ENCODE measurements around the gene CCNJL.
A peak's percentile ranks its signal among the peaks of the same experiment; 100 is the strongest.
"Not testable (repeated sequence)": the region's sequence is repeated elsewhere in the genome, so short reads cannot be mapped to it uniquely, and the experiment has no call there.

Gene CCNJL

GRCh38 chr5:160312134-160312959 is at the start of gene CCNJL:
TSS of gene CCNJL (minus strand) at chr5:160312564. CDS start at chr5:160311923, 641 bp downstream.
- DNase-seq (ENCODE audit: low read depth): no peak

GRCh38 chr5:160361624-160362228 is 49.4 kb upstream of the CCNJL start:
- DNase-seq (ENCODE audit: low read depth): no peak

GRCh38 chr5:160360310-160360709 is 47.9 kb upstream of the CCNJL start:
- no peak for DNase-seq (ENCODE audit: low read depth)

- no peak for DNase-seq (ENCODE audit: low read depth)
Measured at GRCh38 chr5:160359816-160360215, 47.5 kb upstream of the CCNJL start.

GRCh38 chr5:160359242-160359641 is 46.9 kb upstream of the CCNJL start:
- no peak for DNase-seq (ENCODE audit: low read depth)

- no peak for DNase-seq (ENCODE audit: low read depth)
Measured at GRCh38 chr5:160357861-160358411, 45.6 kb upstream of the CCNJL start.

GRCh38 chr5:160357394-160357793 is 45.0 kb upstream of the CCNJL start:
- no peak for DNase-seq (ENCODE audit: low read depth)

- no peak for DNase-seq (ENCODE audit: low read depth)
Measured at GRCh38 chr5:160356550-160357347, 44.4 kb upstream of the CCNJL start.

- no peak for DNase-seq (ENCODE audit: low read depth)
Measured at GRCh38 chr5:160354666-160355065, 42.3 kb upstream of the CCNJL start.

GRCh38 chr5:160353379-160353778 is 41.0 kb upstream of the CCNJL start:
- DNase-seq (ENCODE audit: low read depth): no peak

GRCh38 chr5:160352308-160352707 is 39.9 kb upstream of the CCNJL start:
- DNase-seq (ENCODE audit: low read depth): no peak

- DNase-seq (ENCODE audit: low read depth): no peak
Measured at GRCh38 chr5:160349935-160350303, 37.6 kb upstream of the CCNJL start.

GRCh38 chr5:160349249-160349934 is 37.0 kb upstream of the CCNJL start:
- no peak for DNase-seq (ENCODE audit: low read depth)

GRCh38 chr5:160348080-160348479 is 35.7 kb upstream of the CCNJL start:
- no peak for DNase-seq (ENCODE audit: low read depth)

- DNase-seq (ENCODE audit: low read depth): no peak
Measured at GRCh38 chr5:160347448-160347847, 35.1 kb upstream of the CCNJL start.

GRCh38 chr5:160342413-160342941 is 30.1 kb upstream of the CCNJL start:
- DNase-seq (ENCODE audit: low read depth): peak; percentile 65

- no peak for DNase-seq (ENCODE audit: low read depth)
Measured at GRCh38 chr5:160341309-160341870, 29.0 kb upstream of the CCNJL start.

GRCh38 chr5:160340513-160340912 is 28.1 kb upstream of the CCNJL start:
- DNase-seq (ENCODE audit: low read depth): not testable (repeated sequence)

- no peak for DNase-seq (ENCODE audit: low read depth)
Measured at GRCh38 chr5:160339406-160340130, 27.2 kb upstream of the CCNJL start.

GRCh38 chr5:160334716-160335115 is 22.4 kb upstream of the CCNJL start:
- not testable (repeated sequence) for DNase-seq (ENCODE audit: low read depth)

- peak; percentile 23 for DNase-seq (ENCODE audit: low read depth)
Measured at GRCh38 chr5:160333721-160334120, 21.4 kb upstream of the CCNJL start.

All from GM04504 (cell line).